ENCODE data around the gene MAPK11. TPM values are rescaled to one million over a fixed set of nuclear protein-coding genes. Genes with fewer than 3 reads are reported as not detected.

Gene MAPK11
- total RNA-seq, 1 experiment from 2014 or later, result 19.3 TPM

DNA sequence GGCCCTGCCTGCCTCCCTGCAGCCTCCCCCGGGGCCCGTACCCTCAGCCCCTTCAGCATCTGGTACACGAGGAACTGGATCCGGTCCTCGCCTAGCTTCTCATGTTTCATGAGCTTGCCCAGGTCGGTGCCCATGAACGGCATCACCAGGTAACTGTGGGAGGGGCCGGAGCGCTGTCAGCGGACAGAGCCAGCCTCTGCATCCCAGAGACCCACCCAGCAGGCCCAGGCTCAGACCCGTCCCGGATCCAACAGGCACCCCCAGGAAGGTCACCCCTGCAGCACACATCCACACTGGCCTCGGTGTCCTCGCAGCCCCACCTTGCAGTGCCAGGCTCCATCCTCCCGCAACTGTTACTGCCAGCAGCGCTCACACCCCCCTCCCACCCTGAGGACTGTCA lies 13.1 kb downstream of the MAPK11 start:
- peaks cover 28% of the 10 kb centered on the region for H3K79me2 ChIP-seq (ENCODE audit: insufficient read depth, low read length)
- H2AFZ ChIP-seq (ENCODE audit: low read depth, low read length, poor library complexity, severe bottlenecking), result no peak overlapping the region
- BruUV-seq (replicated peaks), result no TSS peak
- no peak for TF ChIP-seq CBX3 (IDR thresholded peaks at IDR 0.05; ENCODE audit: low read depth)
- TF ChIP-seq, protein P1, sequence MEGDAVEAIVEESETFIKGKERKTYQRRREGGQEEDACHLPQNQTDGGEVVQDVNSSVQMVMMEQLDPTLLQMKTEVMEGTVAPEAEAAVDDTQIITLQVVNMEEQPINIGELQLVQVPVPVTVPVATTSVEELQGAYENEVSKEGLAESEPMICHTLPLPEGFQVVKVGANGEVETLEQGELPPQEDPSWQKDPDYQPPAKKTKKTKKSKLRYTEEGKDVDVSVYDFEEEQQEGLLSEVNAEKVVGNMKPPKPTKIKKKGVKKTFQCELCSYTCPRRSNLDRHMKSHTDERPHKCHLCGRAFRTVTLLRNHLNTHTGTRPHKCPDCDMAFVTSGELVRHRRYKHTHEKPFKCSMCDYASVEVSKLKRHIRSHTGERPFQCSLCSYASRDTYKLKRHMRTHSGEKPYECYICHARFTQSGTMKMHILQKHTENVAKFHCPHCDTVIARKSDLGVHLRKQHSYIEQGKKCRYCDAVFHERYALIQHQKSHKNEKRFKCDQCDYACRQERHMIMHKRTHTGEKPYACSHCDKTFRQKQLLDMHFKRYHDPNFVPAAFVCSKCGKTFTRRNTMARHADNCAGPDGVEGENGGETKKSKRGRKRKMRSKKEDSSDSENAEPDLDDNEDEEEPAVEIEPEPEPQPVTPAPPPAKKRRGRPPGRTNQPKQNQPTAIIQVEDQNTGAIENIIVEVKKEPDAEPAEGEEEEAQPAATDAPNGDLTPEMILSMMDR (IDR thresholded peaks at IDR 0.05 in 2 of 3, conservative IDR thresholded peaks at IDR 0.05 in 1 of 3; ENCODE audit: borderline replicate concordance in 1 of 3, insufficient read depth in 1 of 3, low read depth in 2 of 3, low read length in 2 of 3), result no peak
- TF ChIP-seq ZNF274 (IDR thresholded peaks at IDR 0.05; ENCODE audit: low read depth, low read length), result no peak
- no peak for TF ChIP-seq CEBPB (IDR thresholded peaks at IDR 0.05; ENCODE audit: low read depth)
- no peak for TF ChIP-seq SRF (IDR thresholded peaks at IDR 0.05; ENCODE audit: low read depth)
- TF ChIP-seq YY1 (IDR thresholded peaks at IDR 0.05; ENCODE audit: extremely low read depth, insufficient replicate concordance, low read depth, low read length), result no peak
- TF ChIP-seq, protein P2, sequence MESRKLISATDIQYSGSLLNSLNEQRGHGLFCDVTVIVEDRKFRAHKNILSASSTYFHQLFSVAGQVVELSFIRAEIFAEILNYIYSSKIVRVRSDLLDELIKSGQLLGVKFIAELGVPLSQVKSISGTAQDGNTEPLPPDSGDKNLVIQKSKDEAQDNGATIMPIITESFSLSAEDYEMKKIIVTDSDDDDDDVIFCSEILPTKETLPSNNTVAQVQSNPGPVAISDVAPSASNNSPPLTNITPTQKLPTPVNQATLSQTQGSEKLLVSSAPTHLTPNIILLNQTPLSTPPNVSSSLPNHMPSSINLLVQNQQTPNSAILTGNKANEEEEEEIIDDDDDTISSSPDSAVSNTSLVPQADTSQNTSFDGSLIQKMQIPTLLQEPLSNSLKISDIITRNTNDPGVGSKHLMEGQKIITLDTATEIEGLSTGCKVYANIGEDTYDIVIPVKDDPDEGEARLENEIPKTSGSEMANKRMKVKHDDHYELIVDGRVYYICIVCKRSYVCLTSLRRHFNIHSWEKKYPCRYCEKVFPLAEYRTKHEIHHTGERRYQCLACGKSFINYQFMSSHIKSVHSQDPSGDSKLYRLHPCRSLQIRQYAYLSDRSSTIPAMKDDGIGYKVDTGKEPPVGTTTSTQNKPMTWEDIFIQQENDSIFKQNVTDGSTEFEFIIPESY (IDR thresholded peaks at IDR 0.05; ENCODE audit: extremely low read depth, insufficient replicate concordance, low read length), result no peak
- no peak for TF ChIP-seq ZFX (IDR thresholded peaks at IDR 0.05)
- TF ChIP-seq FOSL1 (IDR thresholded peaks at IDR 0.05; ENCODE audit: low read depth), result no peak
- TF ChIP-seq ELF1 (IDR thresholded peaks at IDR 0.05; ENCODE audit: borderline replicate concordance, low read depth), result no peak
- TF ChIP-seq, protein P3, sequence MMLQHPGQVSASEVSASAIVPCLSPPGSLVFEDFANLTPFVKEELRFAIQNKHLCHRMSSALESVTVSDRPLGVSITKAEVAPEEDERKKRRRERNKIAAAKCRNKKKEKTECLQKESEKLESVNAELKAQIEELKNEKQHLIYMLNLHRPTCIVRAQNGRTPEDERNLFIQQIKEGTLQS (IDR thresholded peaks at IDR 0.05), result no peak
- TF ChIP-seq, protein P4, sequence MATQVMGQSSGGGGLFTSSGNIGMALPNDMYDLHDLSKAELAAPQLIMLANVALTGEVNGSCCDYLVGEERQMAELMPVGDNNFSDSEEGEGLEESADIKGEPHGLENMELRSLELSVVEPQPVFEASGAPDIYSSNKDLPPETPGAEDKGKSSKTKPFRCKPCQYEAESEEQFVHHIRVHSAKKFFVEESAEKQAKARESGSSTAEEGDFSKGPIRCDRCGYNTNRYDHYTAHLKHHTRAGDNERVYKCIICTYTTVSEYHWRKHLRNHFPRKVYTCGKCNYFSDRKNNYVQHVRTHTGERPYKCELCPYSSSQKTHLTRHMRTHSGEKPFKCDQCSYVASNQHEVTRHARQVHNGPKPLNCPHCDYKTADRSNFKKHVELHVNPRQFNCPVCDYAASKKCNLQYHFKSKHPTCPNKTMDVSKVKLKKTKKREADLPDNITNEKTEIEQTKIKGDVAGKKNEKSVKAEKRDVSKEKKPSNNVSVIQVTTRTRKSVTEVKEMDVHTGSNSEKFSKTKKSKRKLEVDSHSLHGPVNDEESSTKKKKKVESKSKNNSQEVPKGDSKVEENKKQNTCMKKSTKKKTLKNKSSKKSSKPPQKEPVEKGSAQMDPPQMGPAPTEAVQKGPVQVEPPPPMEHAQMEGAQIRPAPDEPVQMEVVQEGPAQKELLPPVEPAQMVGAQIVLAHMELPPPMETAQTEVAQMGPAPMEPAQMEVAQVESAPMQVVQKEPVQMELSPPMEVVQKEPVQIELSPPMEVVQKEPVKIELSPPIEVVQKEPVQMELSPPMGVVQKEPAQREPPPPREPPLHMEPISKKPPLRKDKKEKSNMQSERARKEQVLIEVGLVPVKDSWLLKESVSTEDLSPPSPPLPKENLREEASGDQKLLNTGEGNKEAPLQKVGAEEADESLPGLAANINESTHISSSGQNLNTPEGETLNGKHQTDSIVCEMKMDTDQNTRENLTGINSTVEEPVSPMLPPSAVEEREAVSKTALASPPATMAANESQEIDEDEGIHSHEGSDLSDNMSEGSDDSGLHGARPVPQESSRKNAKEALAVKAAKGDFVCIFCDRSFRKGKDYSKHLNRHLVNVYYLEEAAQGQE (IDR thresholded peaks at IDR 0.05; ENCODE audit: low read depth), result no peak
- TF ChIP-seq EZH2 (IDR thresholded peaks at IDR 0.05), result no peak
- no peak for TF ChIP-seq SIN3A (IDR thresholded peaks at IDR 0.05; ENCODE audit: low read depth)
- TF ChIP-seq TCF7L2 (IDR thresholded peaks at IDR 0.05; ENCODE audit: borderline replicate concordance, extremely low read depth, insufficient read depth, insufficient read length), result no peak
- TF ChIP-seq POLR2AphosphoS5 (IDR thresholded peaks at IDR 0.05; ENCODE audit: low read depth, low read length), result no peak
- TF ChIP-seq JUND (IDR thresholded peaks at IDR 0.05), result no peak
- TF ChIP-seq SP1 (IDR thresholded peaks at IDR 0.05; ENCODE audit: low read depth), result no peak
- TF ChIP-seq EGR1 (IDR thresholded peaks at IDR 0.05; ENCODE audit: low read depth), result no peak
- no peak for TF ChIP-seq EZH2phosphoT487 (IDR thresholded peaks at IDR 0.05; ENCODE audit: borderline replicate concordance)
- ChIA-PET CTCF (no interaction called here), POLR2A (no interaction called here), RAD21 (ENCODE audit: low non-redundant PET in 1 of 2, low total read pairs in 2 of 2, uncharacterized antibody in 2 of 2, unreplicated experiment in 2 of 2) (no interaction called here)
- no peaks in the 10 kb centered on the region for H3K9me2 ChIP-seq (ENCODE audit: insufficient read depth)
- H3K9ac ChIP-seq (ENCODE audit: low read length), result no peak overlapping the region
- DNase-seq (ENCODE audit: low read depth, low spot score) (no peak), ATAC-seq (no peak)
- H3K4me1 ChIP-seq (ENCODE audit: control insufficient read depth in 1 of 2, insufficient read depth in 2 of 2, low read length in 2 of 2), result peaks cover 5 to 23% of the 10 kb centered on the region in 2 experiments
- no peaks in the 10 kb centered on the region for H3K27me3 ChIP-seq (ENCODE audit: insufficient read depth, low read length)
- no peaks in the 10 kb centered on the region for H3K9me3 ChIP-seq (ENCODE audit: control insufficient read depth in 1 of 2, insufficient read depth in 1 of 2, low read depth in 1 of 2, low read length in 2 of 2)
- H3K4me3 ChIP-seq (replicated peaks in 1 of 2; ENCODE audit: low read depth in 1 of 2, low read length in 2 of 2), result no peak overlapping the region
- intact Hi-C loops (cut with micrococcal nuclease), result no loop called here
- no peaks in the 10 kb centered on the region for H4K20me1 ChIP-seq (ENCODE audit: insufficient read depth)
- H3K27ac ChIP-seq (ENCODE audit: low read depth, low read length), result no peak overlapping the region; the same call in 1 of the 2 replicates
- no peak overlapping the region for H3K4me2 ChIP-seq (ENCODE audit: low read length)
- peaks cover 0 to 11% of the 10 kb centered on the region in 2 experiments; a peak in 2 of 4 replicates for H3K36me3 ChIP-seq (ENCODE audit: control insufficient read depth in 1 of 2, insufficient read depth in 2 of 2, low read length in 2 of 2)
